Stimulated activated CD8-positive, alpha-beta memory T cell treated with anti-CD3 and anti-CD28 coated beads, Interleukin-12 subunit alpha, Interleukin-12 subunit beta, amount 100 ng/mL, for 1 hour (primary cell): ENCODE results near the gene DES.

ENCODE experiments used
- DNase-seq: peaks from one replicate; pipeline ENCODE4 v3.0.0-alpha.2; 2020; ENCODE audit warnings: low read depth

The DES gene

DNA sequence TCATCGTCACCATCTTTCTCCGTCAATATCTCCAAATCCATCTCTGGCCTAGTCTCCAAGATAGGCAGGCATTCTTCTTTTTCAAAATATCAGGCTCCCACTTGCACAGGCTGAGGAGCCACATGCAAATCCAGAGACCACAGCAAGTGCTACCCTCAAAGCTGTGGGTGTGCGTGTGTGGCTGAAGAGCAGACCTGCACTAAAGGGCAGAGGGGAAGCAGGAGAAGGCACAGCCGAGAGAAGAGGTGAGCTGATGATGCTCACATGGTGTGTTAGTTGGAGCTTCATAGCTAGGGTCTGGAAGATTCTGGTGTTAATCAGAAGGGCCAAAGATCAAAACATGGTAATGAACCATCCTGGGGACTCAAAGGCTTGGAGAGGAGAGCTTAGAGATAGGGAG lies 20.3 kb downstream of the DES start:
- no peak for DNase-seq

DNA sequence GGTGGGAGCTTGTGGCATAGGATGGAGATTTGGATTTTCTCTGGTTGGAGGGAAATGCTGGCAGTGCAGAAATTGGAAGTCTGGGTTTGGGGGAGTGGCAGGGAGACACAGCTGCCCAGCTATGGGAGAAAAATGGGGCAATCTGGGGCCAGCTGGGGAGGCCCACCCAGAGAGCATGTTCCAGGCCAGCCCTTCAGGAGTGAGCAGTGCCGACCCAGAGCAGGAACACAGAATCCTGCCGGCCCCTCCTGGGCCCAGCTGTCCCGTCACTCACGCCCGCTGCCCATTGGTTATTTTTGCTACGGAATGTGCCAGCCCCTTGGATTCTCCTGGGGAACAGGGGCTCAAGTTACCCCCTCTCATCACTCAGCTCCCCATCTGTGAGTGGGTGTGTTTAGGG lies 21.3 kb downstream of the DES start:
- DNase-seq, result no peak

DNA sequence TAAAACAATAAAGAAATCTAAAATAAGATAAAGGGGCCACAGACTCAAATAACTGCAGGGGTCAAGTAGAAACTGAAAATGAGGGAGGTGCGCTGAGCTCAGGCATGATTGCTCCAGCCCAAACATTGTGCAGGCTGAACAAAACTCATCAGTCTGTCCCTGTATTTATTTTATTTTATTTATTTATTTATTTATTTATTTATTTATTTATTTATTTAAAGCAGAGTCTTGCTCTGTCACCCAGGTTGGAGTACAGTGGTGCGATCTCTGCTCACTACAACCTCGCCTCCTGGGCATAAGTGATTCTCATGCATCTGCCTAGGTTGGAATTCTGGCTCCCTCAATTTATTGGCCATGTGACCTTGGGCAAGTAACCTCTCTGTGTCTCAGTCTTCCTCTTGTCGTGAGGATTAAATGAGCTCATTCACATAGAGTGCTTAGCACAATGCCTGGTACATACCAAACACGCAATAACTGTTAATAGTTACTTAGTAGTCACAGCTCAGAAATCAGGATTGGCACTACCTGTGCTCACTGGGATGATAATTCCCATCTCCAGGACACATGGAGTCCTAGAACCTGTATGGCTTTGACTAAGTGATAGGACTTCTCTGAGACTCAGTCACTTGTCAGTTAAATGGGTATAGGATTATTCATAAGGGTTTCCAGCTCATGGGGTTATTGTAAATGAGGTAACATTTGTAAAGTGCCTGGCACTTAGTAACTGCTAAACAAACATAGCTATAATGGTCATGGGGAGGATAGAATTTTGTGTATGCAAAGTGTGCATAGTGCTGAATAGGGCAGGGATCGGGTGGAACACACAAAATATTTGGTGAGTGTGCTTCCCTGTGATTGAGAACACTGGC lies 22.4 kb downstream of the DES start:
- no peak for DNase-seq

DNA sequence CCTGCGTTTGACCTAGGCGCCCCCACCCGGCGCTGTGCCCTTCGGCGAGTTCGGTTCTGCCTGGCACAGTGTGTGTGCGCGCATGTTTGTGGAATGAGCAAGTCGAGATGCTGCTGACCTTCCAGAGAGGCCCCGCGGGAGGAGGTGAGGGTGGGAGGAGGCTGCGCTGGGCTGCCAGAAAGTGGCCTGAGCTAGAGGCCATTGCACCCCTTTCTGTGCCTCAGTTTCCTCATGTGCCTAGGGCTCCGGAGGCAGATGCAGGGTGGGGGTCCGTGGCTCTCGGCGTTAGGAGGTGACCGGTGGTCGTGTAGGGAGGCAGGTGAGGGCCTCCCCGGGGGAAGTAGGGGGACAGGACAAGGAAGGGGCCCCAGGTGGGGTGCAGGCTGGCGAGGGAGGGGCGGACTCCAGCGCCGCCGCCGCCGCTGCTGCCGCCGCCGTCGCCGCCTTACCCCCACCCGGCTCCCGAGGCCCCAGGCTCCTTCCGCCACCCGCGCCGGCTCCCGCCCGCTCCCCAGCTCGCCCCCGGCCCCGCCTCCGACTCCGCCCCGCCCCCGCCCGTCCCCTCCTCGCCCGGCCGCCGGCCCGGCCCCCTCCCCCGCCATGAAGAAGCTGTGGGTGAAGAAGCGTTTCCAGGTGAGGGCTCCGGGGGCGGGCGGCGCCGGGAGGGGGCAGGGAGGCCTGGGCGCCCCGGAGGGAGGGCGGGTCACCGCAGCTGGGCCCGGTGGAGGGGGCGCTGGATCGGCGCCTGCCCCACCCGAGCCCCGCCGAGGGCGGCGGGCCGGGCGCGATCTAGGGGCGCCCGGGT lies 23.5 kb downstream of the DES start:
- DNase-seq, result peak; percentile 36

DNA sequence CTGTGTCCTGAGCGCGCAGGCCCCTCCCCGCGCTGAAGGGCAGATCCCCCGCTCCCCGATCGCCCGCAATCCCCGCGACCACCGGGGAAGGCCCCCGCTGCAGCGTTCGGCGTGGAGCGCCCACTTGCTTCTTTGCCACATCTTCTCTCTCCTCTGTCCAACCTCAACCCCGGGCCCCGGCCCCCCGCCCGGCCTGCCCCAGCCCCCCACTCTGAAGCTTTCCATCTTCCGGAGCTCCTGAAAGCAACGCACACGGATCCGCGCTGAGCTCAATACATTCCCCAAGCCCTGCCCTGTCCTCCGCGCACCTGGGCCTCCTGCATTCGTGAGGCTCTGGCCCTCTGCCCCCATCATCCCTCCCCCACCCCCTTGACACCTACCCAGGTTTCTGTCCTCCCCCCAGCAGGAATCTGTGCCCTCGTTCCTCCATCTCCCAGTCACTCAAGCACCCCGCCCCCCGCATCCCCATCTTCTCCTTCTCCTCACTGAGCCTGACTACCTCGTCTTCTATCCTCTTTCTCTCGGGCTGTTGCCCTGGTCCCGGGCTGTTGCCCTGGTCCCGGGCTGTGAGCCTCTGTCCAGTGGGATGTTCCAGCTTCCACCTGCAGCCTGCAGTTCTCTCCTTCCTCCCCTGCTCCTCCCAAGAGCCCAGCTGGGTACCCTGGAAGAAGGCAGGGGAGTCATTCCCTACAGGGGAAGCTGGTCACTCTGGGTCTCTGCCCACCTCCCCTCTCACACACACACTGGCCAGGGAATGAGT lies 24.3 kb downstream of the DES start:
- no peak for DNase-seq

DNA sequence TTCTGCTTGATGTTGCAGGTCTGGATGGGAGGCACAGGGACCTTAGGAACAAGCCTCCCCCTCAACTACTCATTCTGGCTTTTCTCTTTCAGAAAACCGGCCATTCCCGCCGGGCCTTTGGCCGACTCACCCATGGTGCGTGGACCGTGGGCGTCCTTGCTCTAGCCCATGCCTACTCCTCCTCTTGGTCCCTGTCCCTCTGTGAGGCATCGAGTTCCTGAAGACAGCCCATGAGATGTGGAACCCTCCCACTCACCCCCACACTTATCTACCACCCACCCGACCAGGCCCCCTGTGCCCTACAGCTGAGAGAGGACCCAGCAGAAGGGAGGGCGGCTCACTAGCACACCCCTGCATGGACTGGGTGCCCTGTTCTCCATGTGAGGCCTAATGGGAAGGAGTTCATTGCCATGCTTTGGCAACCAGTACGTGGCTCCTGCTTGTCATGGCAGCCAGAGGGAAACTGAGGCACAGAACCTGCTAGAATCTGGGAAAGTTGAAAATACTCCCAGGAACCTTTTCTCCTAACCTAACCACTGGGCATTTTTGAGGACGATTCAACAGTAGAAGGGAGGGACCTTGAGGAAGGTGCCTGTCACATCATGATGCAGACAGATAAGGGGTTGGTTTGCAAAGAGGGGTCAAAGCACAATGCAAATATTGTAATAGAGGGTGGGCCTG lies 25.0 kb downstream of the DES start:
- DNase-seq, result no peak

DNA sequence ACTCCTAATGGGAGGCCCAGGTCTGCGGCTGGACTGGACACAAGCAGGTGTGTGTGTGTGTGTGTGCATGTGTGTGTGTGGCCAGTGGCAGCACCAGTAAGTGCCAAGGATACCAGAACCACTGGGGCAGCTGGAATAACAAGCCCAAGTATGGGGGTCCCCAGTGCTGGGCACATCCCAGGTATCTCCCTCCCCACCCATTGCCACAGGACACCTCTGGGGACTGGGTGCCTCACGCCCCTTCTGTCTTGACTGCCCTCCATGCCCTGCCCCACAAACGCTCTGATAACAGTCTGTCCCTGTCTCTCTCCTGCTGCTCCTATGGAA lies 25.5 kb downstream of the DES start:
- no peak for DNase-seq

DNA sequence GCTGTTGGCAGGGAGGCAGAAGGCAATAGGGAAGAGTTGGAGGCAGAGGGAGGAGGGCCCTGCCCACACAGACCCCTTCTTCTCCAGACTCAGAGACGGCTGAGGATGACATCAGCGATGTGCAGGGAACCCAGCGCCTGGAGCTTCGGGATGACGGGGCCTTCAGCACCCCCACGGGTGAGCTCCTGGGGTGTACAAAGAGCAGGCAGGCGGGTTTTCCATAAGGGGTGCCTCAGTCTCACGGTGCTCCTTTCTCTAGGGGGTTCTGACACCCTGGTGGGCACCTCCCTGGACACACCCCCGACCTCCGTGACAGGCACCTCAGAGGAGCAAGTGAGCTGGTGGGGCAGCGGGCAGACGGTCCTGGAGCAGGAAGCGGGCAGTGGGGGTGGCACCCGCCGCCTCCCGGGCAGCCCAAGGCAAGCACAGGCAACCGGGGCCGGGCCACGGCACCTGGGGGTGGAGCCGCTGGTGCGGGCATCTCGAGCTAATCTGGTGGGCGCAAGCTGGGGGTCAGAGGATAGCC lies 26.5 kb downstream of the DES start:
- no peak for DNase-seq

DNA sequence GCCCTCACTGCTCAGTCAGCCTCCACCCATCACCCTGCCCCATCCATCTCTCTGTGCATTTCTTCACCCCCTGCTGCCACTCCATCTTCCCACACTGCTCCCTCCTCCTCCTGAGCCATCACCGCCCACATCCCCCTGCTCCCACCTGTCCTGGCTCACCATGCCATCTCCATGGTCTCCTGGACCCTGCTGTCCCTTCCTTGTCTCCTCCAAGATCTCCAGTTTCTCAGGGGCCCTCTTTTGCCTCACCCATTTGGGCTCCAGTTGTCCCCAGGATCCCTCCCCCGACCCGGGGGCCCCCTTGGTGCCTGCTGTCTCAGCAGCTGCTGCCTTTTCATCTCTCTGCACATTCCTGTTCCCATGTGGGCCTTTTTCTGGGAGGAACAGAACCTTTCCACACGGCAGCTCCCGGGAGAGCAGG lies 27.1 kb downstream of the DES start:
- DNase-seq, result no peak

DNA sequence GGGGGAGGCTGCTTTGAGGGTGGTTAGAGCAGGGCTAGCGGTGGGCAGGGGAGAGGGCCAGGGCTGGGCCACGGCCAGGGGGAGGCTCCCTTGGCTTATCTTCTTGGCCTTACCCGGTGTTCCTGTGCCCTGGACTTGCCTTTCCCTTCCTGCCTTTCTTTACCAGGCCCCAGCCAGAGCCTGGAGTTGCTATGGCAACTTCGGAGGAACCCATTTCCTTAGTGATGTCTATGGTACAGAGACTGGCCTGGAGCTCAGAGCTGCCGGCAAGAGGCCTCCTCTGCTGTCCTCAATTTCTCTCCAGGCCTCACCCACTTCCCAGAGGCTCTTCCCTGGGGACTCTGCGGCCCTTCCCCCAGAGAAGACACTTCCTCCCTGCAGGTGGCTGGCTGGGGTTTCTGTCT lies 27.9 kb downstream of the DES start:
- no peak for DNase-seq

DNA sequence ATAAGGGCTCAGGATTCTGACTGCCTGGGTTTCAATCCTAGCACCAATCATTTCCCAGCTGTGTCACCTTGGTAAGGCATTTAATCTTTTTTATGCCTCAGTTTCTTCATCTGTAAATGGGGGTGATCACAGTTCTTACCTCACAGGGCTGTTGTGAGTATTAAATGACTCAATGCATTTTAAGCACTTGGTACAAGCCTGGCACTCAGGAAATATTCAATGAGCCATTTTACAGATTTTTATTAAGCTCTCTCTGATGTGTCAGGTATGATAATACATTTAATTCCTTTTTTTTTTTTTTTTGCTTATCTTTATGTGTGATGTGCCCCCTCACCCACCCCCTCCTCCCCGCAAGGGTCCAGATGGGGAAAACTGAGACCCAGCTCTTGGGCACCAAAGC lies 28.5 kb downstream of the DES start:
- DNase-seq, result no peak

DNA sequence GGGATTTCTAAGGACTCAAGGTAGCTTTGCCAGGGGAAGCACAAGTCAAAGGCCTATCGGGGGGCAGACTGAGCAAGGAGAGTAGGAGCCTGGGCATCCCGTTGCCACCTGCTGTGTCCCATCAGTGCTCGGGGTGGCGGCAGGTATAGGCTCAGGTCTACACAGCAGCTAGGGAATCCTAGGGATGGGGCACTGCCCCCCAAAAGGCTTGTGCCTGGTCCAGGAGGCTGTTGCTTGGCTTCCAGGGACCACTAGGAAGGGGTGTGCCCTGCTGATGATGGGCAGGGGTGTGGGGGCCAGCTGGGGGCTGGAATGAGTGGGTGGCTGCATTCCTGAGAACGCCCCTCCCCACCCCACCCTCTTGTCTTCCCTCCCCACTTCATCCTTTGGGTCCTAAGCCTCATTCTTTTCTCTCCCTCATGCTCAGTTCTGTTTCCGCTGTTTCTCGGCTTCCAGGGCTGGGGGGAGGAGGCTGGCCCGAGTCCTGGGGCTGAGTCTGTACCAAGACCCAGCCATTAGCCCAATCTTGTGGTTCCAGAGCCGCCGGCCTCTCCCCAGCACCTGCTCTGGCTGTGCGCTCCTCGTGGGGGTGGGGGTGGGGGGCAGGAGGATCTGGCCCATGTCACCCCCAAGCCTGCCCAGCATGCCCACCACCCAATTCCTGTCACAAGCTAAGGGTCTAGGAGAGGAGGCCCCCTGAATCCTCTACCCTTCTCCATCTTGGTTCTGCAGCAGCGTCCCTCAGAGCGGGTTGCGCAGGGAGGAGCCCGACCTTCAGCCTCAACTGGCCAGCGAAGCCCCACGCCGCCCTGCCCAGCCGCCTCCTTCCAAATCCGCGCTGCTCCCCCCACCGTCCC lies 29.3 kb downstream of the DES start:
- no peak for DNase-seq

DNA sequence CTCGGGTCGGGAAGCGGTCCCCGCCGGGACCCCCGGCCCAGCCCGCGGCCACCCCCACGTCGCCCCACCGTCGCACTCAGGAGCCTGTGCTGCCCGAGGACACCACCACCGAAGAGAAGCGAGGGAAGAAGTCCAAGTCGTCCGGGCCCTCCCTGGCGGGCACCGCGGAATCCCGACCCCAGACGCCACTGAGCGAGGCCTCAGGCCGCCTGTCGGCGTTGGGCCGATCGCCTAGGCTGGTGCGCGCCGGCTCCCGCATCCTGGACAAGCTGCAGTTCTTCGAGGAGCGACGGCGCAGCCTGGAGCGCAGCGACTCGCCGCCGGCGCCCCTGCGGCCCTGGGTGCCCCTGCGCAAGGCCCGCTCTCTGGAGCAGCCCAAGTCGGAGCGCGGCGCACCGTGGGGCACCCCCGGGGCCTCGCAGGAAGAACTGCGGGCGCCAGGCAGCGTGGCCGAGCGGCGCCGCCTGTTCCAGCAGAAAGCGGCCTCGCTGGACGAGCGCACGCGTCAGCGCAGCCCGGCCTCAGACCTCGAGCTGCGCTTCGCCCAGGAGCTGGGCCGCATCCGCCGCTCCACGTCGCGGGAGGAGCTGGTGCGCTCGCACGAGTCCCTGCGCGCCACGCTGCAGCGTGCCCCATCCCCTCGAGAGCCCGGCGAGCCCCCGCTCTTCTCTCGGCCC lies 30.1 kb downstream of the DES start:
- DNase-seq, result no peak

DNA sequence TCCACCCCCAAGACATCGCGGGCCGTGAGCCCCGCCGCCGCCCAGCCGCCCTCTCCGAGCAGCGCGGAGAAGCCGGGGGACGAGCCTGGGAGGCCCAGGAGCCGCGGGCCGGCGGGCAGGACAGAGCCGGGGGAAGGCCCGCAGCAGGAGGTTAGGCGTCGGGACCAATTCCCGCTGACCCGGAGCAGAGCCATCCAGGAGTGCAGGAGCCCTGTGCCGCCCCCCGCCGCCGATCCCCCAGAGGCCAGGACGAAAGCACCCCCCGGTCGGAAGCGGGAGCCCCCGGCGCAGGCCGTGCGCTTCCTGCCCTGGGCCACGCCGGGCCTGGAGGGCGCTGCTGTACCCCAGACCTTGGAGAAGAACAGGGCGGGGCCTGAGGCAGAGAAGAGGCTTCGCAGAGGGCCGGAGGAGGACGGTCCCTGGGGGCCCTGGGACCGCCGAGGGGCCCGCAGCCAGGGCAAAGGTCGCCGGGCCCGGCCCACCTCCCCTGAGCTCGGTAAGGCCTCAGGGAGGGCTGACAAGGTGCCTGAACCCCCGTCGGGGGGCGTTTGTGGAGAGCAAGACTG lies 30.7 kb downstream of the DES start:
- DNase-seq, result no peak

DNA sequence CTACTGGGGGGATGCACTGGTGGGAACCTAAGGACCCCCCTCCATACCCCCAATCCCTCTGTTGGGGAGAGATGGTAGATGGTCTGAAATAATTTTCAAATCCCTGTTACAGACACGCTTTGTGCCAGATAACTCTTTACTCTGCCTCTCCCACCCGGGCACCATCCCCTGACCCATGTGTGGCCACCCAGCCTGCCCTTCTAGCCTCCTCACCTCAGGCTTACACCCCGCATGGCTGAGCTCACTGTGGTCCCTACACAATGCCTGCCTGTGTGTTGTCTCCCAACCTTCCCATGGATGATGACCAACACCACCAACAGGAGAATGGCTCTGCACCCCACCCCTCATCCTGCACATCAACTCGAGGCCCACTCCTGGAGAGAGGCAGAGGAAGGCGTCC lies 31.4 kb downstream of the DES start:
- DNase-seq, result no peak

DNA sequence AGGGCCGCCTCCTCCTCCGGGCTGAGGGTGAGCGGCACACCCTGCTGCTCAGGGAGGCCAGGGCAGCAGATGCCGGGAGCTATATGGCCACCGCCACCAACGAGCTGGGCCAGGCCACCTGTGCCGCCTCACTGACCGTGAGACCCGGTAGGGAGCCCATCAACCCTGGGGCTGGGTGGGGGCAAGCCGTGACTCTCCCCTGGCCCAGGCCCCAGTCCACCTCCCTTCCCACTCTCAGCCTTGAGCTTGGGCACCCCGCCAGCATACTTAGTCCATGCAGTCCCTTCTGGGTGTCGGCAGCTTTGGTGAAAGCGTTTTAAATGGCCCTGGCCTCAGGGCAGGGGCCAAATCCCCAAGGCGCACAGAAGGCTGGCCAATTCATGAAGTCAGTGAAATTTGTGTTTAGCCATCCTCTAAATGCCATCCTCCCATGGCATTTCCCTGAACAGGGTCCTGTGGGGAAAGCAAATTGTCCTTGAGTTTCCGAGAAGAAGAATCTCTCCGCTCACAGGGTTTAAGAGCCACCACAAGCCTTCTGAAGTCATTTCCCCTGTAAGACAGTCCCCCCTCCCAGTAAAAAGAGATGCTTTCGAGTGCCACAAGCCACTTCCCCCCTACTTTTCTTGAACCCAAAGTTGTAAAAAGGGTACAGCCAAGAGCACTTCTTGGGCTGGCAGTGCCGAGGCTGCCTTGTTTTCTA lies 33.6 kb downstream of the DES start:
- no peak for DNase-seq

DNA sequence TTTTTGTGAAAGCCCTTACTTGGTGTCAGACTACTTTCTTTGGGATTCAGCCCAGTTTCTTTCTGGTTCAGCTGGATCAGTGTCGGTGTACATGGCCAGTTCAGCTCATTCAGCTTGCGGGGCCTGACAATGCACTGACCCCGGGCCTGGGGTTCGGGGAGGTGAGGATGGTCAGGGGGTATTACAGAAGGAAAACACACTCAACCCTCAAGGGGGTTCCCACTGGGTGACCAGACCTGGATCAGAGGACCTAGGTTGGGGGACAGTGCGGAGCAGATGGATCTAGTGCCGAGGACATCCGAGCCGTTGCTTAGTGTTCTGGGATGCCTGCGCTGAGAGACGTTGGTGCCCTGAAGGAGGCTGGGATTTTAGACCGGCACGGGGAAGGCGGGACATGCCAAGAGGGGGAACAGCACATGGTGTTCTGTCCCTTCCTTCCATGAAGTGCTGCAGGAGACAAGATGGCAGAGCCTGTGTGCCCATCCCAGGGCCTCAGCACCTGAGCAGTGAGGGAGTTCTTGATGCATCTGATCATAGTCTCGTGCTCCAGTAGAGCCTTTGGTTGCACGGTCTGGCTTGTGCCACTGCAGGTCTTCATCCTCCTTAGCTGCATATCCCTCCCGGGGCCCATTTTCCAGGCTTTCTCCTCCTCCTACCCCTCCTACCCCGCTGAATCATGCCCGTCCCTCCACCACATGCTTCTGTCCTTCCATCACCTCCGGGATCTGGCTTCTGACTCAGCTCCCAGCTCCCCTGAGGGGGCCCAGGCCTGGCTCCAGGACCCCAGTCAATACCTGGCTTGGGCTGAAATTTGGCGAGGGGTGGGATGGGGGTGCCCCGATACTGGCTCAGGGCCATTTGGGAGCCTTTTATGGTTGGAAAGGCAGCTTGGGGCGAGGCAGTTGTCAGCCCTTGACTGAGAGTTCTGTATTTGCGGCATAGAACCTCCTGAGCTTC lies 34.5 kb downstream of the DES start:
- no peak for DNase-seq
